HepG2 (cell line): ENCODE results near the gene CBX2. TPM values are rescaled to one million over a fixed set of nuclear protein-coding genes. Genes with fewer than 3 reads are reported as not detected.

Source experiments
- AFF4 ChIP-seq: sonication (generic); formaldehyde crosslinking; IDR thresholded peaks from 2 replicates; pipeline ENCODE4 v1.4.0; 2020; ENCODE audit warnings: missing genetic modification reagents
- ASH2L ChIP-seq: fragments of 300-600, 200-600 bp; sonication (generic); IDR thresholded peaks from 2 replicates; pipeline ENCODE4 v1.7.0; 2017; ENCODE audit warnings: low read depth, mild to moderate bottlenecking, moderate library complexity, mixed read lengths, low read length; ENCODE audit not compliant: insufficient read length
- ATF7 ChIP-seq, 2 experiments: fragments of 450-650 bp in 1 of 2; sonication (generic) in 1 of 2; formaldehyde crosslinking in 1 of 2; IDR thresholded peaks; 2 replicates each; pipeline versions ENCODE4 v1.4.0 to v1.6.1; 2016 to 2020; ENCODE audit warnings: antibody characterized with exemption in 1 of 2, mild to moderate bottlenecking in 1 of 2, missing genetic modification reagents in 1 of 2
- GLI4 ChIP-seq: sonication (generic); formaldehyde crosslinking; IDR thresholded peaks from 2 replicates; pipeline ENCODE4 v1.5.1; 2020; ENCODE audit warnings: missing genetic modification reagents, mild to moderate bottlenecking, moderate library complexity, borderline replicate concordance
- KDM1A ChIP-seq: IDR thresholded peaks from 2 replicates; pipeline ENCODE4 v1.6.1; 2016; ENCODE audit warnings: missing compliant biosample characterization
- PITX1 ChIP-seq: sonication (generic); formaldehyde crosslinking; IDR thresholded peaks from 2 replicates; pipeline ENCODE4 v1.5.1; 2020; ENCODE audit warnings: mild to moderate bottlenecking, missing genetic modification reagents
- POGZ ChIP-seq: sonication (generic); formaldehyde crosslinking; IDR thresholded peaks from 2 replicates; pipeline ENCODE4 v1.4.0; 2020; ENCODE audit warnings: mild to moderate bottlenecking, missing genetic modification reagents
- ZNF441 ChIP-seq: sonication (generic); formaldehyde crosslinking; IDR thresholded peaks from 2 replicates; pipeline ENCODE4 v1.7.0; 2021; ENCODE audit warnings: missing genetic modification reagents, borderline replicate concordance
- polyA plus RNA-seq, 8 experiments: library from polyadenylated mRNA; depleted of rRNA in 3 of 8; stranded (reverse) in 7 of 8; unstranded in 1 of 8; fragments of >200 nt; fragmentation: Illumina TruSeq in 4 of 8; extraction: Trizol in 4 of 8; gene quantifications; 2 replicates each; pipeline versions ENCODE4 v1.2.1 to v1.2.3, GENCODE V29; 2011 to 2016; ENCODE audit warnings: low read depth in 4 of 8, missing spikeins in 1 of 8, mixed read lengths in 1 of 8; ENCODE audit not compliant: insufficient read depth in 1 of 8
- total RNA-seq, 5 experiments: library from RNA; depleted of rRNA; stranded (reverse); fragments of >200 nt; fragmentation: Illumina TruSeq; extraction: Trizol; gene quantifications; 2 replicates each; pipeline ENCODE4 v1.2.3, GENCODE V29; 2016; ENCODE audit warnings: low read depth in 1 of 5
- TF ChIP-seq, protein P1 (sequence below): sonication (generic); formaldehyde crosslinking; IDR thresholded peaks from 2 replicates; pipeline ENCODE4 v1.4.0; 2020; ENCODE audit warnings: missing genetic modification reagents, borderline replicate concordance
- TF ChIP-seq, protein P2 (sequence below): IDR thresholded peaks from 2 replicates; pipeline ENCODE4 v1.4.0; 2020; ENCODE audit warnings: mild to moderate bottlenecking, missing genetic modification reagents
- TF ChIP-seq, protein P3 (sequence below): IDR thresholded peaks from 2 replicates; pipeline ENCODE4 v1.6.1; 2016; ENCODE audit warnings: missing biosample characterization, missing genetic modification reagents, low read depth
- TF ChIP-seq, protein P4 (sequence below): IDR thresholded peaks from 2 replicates; pipeline ENCODE4 v1.6.1; 2016; ENCODE audit warnings: control low read depth
- TF ChIP-seq, protein P5 (sequence below): sonication (generic); formaldehyde crosslinking; IDR thresholded peaks from 2 replicates; pipeline ENCODE4 v1.8.0; 2022; ENCODE audit warnings: mild to moderate bottlenecking, missing genetic modification reagents

Gene CBX2
- total and polyA plus RNA-seq, 2 of the 13 experiments (the other 11 are each of a cell fraction or from before 2014, with no cell fraction given) = 14.5 to 31.1 TPM

GRCh38 chr17:79788989-79789942 lies 11.3 kb downstream of the CBX2 start (continued):
- TF ChIP-seq, protein P1, sequence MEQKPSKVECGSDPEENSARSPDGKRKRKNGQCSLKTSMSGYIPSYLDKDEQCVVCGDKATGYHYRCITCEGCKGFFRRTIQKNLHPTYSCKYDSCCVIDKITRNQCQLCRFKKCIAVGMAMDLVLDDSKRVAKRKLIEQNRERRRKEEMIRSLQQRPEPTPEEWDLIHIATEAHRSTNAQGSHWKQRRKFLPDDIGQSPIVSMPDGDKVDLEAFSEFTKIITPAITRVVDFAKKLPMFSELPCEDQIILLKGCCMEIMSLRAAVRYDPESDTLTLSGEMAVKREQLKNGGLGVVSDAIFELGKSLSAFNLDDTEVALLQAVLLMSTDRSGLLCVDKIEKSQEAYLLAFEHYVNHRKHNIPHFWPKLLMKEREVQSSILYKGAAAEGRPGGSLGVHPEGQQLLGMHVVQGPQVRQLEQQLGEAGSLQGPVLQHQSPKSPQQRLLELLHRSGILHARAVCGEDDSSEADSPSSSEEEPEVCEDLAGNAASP = no peak
- TF ChIP-seq GLI4 (CRISPR knock-in tag) = no peak; the same call in 1 of the 2 replicates
- no peak for TF ChIP-seq PITX1 (CRISPR knock-in tag)
- TF ChIP-seq, protein P2, sequence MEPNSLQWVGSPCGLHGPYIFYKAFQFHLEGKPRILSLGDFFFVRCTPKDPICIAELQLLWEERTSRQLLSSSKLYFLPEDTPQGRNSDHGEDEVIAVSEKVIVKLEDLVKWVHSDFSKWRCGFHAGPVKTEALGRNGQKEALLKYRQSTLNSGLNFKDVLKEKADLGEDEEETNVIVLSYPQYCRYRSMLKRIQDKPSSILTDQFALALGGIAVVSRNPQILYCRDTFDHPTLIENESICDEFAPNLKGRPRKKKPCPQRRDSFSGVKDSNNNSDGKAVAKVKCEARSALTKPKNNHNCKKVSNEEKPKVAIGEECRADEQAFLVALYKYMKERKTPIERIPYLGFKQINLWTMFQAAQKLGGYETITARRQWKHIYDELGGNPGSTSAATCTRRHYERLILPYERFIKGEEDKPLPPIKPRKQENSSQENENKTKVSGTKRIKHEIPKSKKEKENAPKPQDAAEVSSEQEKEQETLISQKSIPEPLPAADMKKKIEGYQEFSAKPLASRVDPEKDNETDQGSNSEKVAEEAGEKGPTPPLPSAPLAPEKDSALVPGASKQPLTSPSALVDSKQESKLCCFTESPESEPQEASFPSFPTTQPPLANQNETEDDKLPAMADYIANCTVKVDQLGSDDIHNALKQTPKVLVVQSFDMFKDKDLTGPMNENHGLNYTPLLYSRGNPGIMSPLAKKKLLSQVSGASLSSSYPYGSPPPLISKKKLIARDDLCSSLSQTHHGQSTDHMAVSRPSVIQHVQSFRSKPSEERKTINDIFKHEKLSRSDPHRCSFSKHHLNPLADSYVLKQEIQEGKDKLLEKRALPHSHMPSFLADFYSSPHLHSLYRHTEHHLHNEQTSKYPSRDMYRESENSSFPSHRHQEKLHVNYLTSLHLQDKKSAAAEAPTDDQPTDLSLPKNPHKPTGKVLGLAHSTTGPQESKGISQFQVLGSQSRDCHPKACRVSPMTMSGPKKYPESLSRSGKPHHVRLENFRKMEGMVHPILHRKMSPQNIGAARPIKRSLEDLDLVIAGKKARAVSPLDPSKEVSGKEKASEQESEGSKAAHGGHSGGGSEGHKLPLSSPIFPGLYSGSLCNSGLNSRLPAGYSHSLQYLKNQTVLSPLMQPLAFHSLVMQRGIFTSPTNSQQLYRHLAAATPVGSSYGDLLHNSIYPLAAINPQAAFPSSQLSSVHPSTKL = no peak
- TF ChIP-seq ATF7 (IDR thresholded peaks at IDR 0.05) = no peak
- no peak for TF ChIP-seq ATF7 (CRISPR knock-in tag; IDR thresholded peaks at IDR 0.05)
- no peak; the same call in 1 of the 2 replicates for TF ChIP-seq POGZ (CRISPR knock-in tag)
- TF ChIP-seq, protein P3, sequence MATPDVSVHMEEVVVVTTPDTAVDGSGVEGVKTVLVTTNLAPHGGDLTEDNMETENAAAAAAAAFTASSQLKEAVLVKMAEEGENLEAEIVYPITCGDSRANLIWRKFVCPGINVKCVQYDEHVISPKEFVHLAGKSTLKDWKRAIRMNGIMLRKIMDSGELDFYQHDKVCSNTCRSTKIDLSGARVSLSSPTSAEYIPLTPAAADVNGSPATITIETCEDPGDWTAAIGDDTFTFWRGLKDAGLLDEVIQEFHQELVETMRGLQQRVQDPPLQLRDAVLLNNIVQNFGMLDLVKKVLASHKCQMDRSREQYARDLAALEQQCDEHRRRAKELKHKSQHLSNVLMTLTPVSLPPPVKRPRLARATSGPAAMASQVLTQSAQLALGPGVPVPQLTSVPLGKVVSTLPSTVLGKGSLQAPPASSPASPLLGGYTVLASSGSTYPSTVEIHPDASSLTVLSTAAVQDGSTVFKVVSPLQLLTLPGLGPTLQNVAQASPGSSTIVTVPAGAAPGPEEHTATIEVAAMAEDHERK (CRISPR knock-in tag) = no peak
- TF ChIP-seq AFF4 (CRISPR knock-in tag) = no peak
- TF ChIP-seq, protein P4, sequence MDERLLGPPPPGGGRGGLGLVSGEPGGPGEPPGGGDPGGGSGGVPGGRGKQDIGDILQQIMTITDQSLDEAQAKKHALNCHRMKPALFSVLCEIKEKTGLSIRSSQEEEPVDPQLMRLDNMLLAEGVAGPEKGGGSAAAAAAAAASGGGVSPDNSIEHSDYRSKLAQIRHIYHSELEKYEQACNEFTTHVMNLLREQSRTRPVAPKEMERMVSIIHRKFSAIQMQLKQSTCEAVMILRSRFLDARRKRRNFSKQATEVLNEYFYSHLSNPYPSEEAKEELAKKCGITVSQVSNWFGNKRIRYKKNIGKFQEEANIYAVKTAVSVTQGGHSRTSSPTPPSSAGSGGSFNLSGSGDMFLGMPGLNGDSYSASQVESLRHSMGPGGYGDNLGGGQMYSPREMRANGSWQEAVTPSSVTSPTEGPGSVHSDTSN (CRISPR knock-in tag) = no peak
- TF ChIP-seq, protein P5, sequence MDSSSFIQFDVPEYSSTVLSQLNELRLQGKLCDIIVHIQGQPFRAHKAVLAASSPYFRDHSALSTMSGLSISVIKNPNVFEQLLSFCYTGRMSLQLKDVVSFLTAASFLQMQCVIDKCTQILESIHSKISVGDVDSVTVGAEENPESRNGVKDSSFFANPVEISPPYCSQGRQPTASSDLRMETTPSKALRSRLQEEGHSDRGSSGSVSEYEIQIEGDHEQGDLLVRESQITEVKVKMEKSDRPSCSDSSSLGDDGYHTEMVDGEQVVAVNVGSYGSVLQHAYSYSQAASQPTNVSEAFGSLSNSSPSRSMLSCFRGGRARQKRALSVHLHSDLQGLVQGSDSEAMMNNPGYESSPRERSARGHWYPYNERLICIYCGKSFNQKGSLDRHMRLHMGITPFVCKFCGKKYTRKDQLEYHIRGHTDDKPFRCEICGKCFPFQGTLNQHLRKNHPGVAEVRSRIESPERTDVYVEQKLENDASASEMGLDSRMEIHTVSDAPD = 0 out of 2 replicates have a peak, but pooled peaks have one; percentile 28
- no peak for TF ChIP-seq KDM1A (CRISPR knock-in tag)
- TF ChIP-seq ASH2L = no peak
- TF ChIP-seq ZNF441 (CRISPR knock-in tag) = no peak
